Measurements from ENCODE around the gene CCDC30.
"Not testable (repeated sequence)": the region's sequence is repeated elsewhere in the genome, so short reads cannot be mapped to it uniquely, and the experiment has no call there.

CCDC30 gene

GRCh38 chr1:42657201-42657600 is 194.1 kb downstream of the CCDC30 start:
- no peak for DNase-seq (ENCODE audit: low read depth, low spot score)

- peak; percentile 93 for DNase-seq (ENCODE audit: low read depth, low spot score)
Observed at GRCh38 chr1:42657981-42658876, 195.1 kb downstream of the CCDC30 start, which contains the start of gene PPIH. PPIH (plus strand) TSS chr1:42658423; CDS start chr1:42658447, 24 bp downstream.

- DNase-seq (ENCODE audit: low read depth, low spot score): no peak
Observed at GRCh38 chr1:42658877-42659337, 195.8 kb downstream of the CCDC30 start.

DNA sequence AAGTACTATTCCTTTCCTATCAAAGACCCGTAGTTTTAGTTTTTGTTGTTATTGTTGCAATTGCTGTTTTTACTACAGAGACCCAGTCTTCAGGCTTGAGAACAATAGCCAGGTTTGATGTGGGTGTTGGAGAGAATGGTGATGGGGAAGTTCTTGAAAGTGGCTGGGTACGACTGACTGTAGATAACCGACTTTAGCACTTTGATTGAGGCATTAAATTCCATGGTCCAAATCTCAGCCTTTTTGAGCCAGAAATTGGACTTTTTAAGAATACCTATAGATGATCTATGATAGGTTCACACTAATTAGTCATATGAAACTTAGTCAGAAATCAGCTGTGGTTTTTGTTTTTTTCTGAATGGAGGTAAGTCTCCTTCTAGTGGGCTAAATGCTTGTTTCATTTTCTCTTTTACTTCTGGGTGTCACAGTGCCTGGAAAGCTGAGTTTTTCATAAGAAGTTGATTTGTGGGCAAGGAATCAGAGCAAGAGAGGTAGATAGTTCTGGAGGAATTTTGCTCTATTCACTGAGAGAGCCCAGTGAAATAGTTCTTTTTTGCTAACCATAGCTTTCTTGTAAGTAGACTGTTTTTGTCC is 197.9 kb downstream of the CCDC30 start:
- no peak for DNase-seq (ENCODE audit: low read depth, low spot score)

- no peak for DNase-seq (ENCODE audit: low read depth, low spot score)
Observed at GRCh38 chr1:42669936-42670335, 206.8 kb downstream of the CCDC30 start.

DNA sequence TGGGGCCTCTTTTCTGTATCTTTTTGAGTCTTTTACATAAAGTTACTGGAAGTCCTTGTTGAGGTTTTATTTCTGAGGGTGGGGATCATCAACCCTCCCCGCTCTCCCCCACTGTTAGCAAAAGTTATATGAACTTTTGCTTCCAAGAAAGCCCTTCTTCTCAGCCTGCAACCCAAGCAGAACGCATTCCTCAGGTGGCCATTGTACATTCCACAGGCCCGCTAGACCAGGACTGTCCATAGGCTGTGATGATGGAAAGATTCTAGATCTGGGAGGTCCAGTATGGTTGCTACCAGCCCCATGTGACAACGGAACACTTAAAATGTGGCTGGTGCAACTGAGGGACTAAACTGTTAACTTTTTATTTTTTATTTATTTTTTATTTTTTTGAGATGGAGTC is 207.3 kb downstream of the CCDC30 start:
- no peak for DNase-seq (ENCODE audit: low read depth, low spot score)

GRCh38 chr1:42674214-42674613 is 211.1 kb downstream of the CCDC30 start:
- no peak for DNase-seq (ENCODE audit: low read depth, low spot score)

DNA sequence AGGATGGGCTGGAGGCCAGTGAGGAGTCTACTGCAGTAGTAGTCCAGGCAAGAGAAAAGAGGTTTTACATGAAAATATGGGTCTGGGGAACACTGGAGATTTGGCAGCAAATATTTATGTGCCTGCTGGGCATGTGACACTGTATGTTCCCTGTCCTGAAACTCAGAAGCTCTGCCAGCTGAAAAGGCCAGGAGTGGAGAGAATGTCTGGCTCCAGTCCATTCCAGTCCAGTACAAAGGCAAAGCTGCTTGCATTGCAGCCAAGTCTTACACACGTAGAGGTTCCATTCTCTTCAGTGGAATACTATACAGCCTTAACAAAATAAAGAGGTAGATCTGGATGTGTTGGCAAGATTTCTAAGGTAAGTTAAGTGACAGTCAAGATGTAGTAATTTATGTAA is 211.6 kb downstream of the CCDC30 start:
- DNase-seq (ENCODE audit: low read depth, low spot score): no peak

- DNase-seq (ENCODE audit: low read depth, low spot score): no peak
Observed at GRCh38 chr1:42675467-42675866, 212.4 kb downstream of the CCDC30 start.

GRCh38 chr1:42676534-42677087 is 213.5 kb downstream of the CCDC30 start:
- DNase-seq (ENCODE audit: low read depth, low spot score): no peak

- no peak for DNase-seq (ENCODE audit: low read depth, low spot score)
Observed at GRCh38 chr1:42679364-42679983, 216.4 kb downstream of the CCDC30 start.

DNA sequence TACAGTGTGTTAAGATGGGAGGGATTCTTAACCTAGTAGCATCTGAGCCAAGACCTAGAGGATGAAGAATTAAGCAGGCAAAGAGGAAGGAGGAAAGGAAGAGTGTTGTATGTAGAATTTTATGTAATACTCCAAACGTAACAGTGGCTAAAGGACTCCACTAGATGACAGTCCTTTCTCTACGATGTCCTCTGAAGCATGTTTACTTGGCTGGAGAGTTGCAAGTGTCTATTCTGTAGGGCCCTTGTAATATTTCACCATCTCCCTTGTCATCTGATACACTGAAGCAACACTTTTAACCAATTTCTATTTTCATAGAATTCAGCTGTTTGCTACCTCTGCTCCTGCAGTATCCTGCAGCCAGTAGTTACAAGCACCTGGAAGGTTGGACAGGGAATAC is 217.0 kb downstream of the CCDC30 start:
- no peak for DNase-seq (ENCODE audit: low read depth, low spot score)

- DNase-seq (ENCODE audit: low read depth, low spot score): no peak
Observed at GRCh38 chr1:42680921-42681683, 218.0 kb downstream of the CCDC30 start.

- peak; percentile 85 for DNase-seq (ENCODE audit: low read depth, low spot score)
Observed at GRCh38 chr1:42681741-42682483, 218.8 kb downstream of the CCDC30 start, which contains the start of gene YBX1. YBX1 (plus strand) TSS chr1:42682418; CDS start chr1:42682566, 148 bp downstream.

- not testable (repeated sequence) for DNase-seq (ENCODE audit: low read depth, low spot score)
Observed at GRCh38 chr1:42682484-42682738, 219.3 kb downstream of the CCDC30 start.

DNA sequence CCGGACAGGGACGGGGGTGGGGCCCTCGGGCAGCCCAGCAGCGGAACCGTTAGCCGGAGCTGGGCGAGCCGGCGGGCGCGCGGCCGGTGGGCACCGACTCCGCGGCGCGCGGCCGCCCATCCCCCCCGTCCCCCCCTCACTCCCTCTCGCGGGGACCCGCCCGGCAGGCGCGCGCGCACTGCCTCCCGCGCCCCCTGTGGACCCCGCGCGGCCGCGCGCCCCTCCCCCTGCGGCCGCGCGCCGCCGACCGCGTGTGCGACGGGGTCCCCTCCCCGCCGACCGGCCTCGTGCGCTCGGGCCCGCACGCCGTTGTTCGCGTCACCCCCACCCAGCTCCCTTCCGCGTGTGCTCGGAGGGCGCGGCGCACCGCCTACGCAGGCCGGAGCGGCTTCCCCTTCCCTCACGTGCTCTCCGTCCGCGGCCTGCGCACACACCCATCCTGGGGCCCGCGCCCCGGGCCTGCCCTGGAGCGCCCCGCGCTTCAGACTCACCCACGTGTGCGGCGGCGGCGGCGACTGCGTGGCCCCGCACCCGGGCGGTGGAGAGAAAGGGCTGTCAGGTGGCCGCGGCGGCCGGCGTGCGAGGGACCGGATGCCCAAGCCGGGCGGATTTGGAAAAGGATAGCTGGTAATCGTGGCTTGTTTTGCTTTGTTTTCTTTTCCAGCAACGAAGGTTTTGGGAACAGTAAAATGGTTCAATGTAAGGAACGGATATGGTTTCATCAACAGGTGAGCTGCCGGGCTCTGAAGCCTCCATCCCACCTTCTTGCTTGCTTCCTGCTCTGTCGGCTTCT is 219.8 kb downstream of the CCDC30 start:
- peak; percentile 37 for DNase-seq (ENCODE audit: low read depth, low spot score)

DNA sequence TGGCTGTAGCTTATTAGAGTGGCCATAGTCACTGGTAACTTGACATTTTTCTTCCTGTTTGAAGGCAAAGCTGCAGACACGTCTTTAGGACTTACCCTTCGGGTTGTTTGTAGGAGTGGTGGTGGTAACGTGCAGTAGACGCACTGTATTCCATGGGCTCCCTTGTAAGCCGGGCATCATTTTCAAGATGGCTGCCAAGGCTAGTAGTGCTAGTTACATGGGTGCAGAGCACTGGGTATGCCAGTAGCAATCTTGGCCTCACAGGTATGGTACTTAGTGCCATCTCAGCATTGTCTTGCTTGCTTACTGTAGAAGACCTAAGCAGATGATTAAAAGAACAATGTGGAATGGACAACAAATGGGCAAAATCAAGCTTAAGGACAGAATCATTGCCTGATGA is 221.1 kb downstream of the CCDC30 start:
- no peak for DNase-seq (ENCODE audit: low read depth, low spot score)

GRCh38 chr1:42686418-42686817 is 223.3 kb downstream of the CCDC30 start:
- no peak for DNase-seq (ENCODE audit: low read depth, low spot score)

- DNase-seq (ENCODE audit: low read depth, low spot score): no peak
Observed at GRCh38 chr1:42689912-42690311, 226.8 kb downstream of the CCDC30 start.

Data from activated naive CD8-positive, alpha-beta T cell treated with anti-CD3 and anti-CD28 coated beads, Interleukin-2, amount 50 U/mL, for 16 hours (primary cell).